ENCODE measurements around the gene UAP1.

- no peak for TF ChIP-seq CTCF (conservative IDR thresholded peaks at IDR 0.05; ENCODE audit: low read length)
- TF ChIP-seq EZH2phosphoT487 (IDR thresholded peaks at IDR 0.05; ENCODE audit: borderline replicate concordance), result no peak
Observed at GRCh38 chr1:162578936-162579335, 17.4 kb downstream of the UAP1 start.

Data from Loucy (cell line).